ENCODE data around the gene COLEC12.

COLEC12 gene

GRCh38 chr18:328928-329327 is 171.6 kb downstream of the COLEC12 start:
- POLR2A ChIA-PET = no interaction called here
- no peaks in the 10 kb centered on the region for H3K9me3 ChIP-seq (ENCODE audit: control insufficient read depth, insufficient read depth, low read depth, low read length)
- TF ChIP-seq ZNF121 (tag by site-specific recombination; IDR thresholded peaks at IDR 0.05) (no peak), HOXA7 (CRISPR knock-in tag; IDR thresholded peaks at IDR 0.05; ENCODE audit: borderline replicate concordance) (no peak), ZNF292 (tag by site-specific recombination; IDR thresholded peaks at IDR 0.05; ENCODE audit: borderline replicate concordance, low read depth) (no peak), ZNF157 (tag by site-specific recombination; IDR thresholded peaks at IDR 0.05) (no peak), ELK4 (IDR thresholded peaks at IDR 0.05; ENCODE audit: borderline replicate concordance, low read depth, low read length) (no peak), ZNF501 (tag by site-specific recombination; IDR thresholded peaks at IDR 0.05) (no peak), ZNF416 (tag by site-specific recombination; IDR thresholded peaks at IDR 0.05) (no peak), ZEB2 (tag by site-specific recombination; IDR thresholded peaks at IDR 0.05) (no peak), ZNF112 (tag by site-specific recombination; IDR thresholded peaks at IDR 0.05) (no peak), RBAK (tag by site-specific recombination; IDR thresholded peaks at IDR 0.05) (no peak), ZBTB8A (tag by site-specific recombination; IDR thresholded peaks at IDR 0.05) (no peak), SCRT1 (tag by site-specific recombination; IDR thresholded peaks at IDR 0.05; ENCODE audit: borderline replicate concordance) (no peak), MYNN (tag by site-specific recombination; IDR thresholded peaks at IDR 0.05; ENCODE audit: borderline replicate concordance) (no peak), ZBTB1 (tag by site-specific recombination; IDR thresholded peaks at IDR 0.05) (no peak)
- CTCF ChIA-PET = no interaction called here
- H3K36me3 ChIP-seq (ENCODE audit: control insufficient read depth in 2 of 2, insufficient read depth in 1 of 2, low read length in 2 of 2) = no peaks in the 10 kb centered on the region; a peak in 1 of 3 replicates
- H3K4me3 ChIP-seq (ENCODE audit: low read depth, low read length) = no peak overlapping the region
- H3K4me1 ChIP-seq (ENCODE audit: control insufficient read depth, insufficient read depth, low read length) = no peaks in the 10 kb centered on the region; the same call in 1 of the 2 replicates
- no peak overlapping the region for H3K27ac ChIP-seq (ENCODE audit: extremely low read depth, low read depth, low read length)

GRCh38 chr18:326846-327245 is 173.7 kb downstream of the COLEC12 start:
- TF ChIP-seq ZBTB21 (tag by site-specific recombination; IDR thresholded peaks at IDR 0.05) (no peak), SCRT2 (tag by site-specific recombination; IDR thresholded peaks at IDR 0.05) (no peak), ZNF658 (tag by site-specific recombination; IDR thresholded peaks at IDR 0.05) (no peak), ZNF169 (tag by site-specific recombination; IDR thresholded peaks at IDR 0.05) (no peak), KLF10 (tag by site-specific recombination; IDR thresholded peaks at IDR 0.05) (no peak), ZNF549 (tag by site-specific recombination; IDR thresholded peaks at IDR 0.05) (no peak), BCL11B (tag by site-specific recombination; IDR thresholded peaks at IDR 0.05; ENCODE audit: low read depth) (no peak), ZNF792 (tag by site-specific recombination; IDR thresholded peaks at IDR 0.05) (no peak), KLF17 (tag by site-specific recombination; IDR thresholded peaks at IDR 0.05) (no peak), MYNN (tag by site-specific recombination; IDR thresholded peaks at IDR 0.05; ENCODE audit: borderline replicate concordance) (no peak), ZNF701 (tag by site-specific recombination; IDR thresholded peaks at IDR 0.05) (no peak), ZBTB7A (tag by site-specific recombination; IDR thresholded peaks at IDR 0.05; ENCODE audit: low read depth) (no peak), ZNF600 (tag by site-specific recombination; IDR thresholded peaks at IDR 0.05) (no peak), YY1 (tag by site-specific recombination; IDR thresholded peaks at IDR 0.05) (no peak), ZNF280C (tag by site-specific recombination; IDR thresholded peaks at IDR 0.05) (no peak), ZNF266 (tag by site-specific recombination; IDR thresholded peaks at IDR 0.05; ENCODE audit: low read depth) (no peak), ZNF423 (tag by site-specific recombination; IDR thresholded peaks at IDR 0.05) (no peak)
- ChIA-PET CTCF (no interaction called here), POLR2A (no interaction called here)
- Histone ChIP-seq H3K27ac (ENCODE audit: extremely low read depth, low read depth, low read length) (no peak overlapping the region), H3K9me3 (ENCODE audit: control insufficient read depth, insufficient read depth, low read depth, low read length) (no peaks in the 10 kb centered on the region), H3K36me3 (ENCODE audit: control insufficient read depth in 2 of 2, insufficient read depth in 1 of 2, low read length in 2 of 2) (no peaks in the 10 kb centered on the region; a peak in 1 of 3 replicates), H3K4me1 (ENCODE audit: control insufficient read depth, insufficient read depth, low read length) (peaks cover 3% of the 10 kb centered on the region; the same call in 1 of the 2 replicates), H3K4me3 (ENCODE audit: low read depth, low read length) (no peak overlapping the region)

Measured in HEK293 (cell line).